Measurements from ENCODE around the gene BCKDHB.

GRCh38 chr6:80133020-80133419, 26.5 kb downstream of the BCKDHB start:
- TF ChIP-seq CTCF (IDR thresholded peaks at IDR 0.05) (peak; percentile 74), POLR2AphosphoS5 (IDR thresholded peaks at IDR 0.05; ENCODE audit: low read depth, low read length) (peak; percentile 12; the same call in 1 of the 2 replicates), EZH2phosphoT487 (IDR thresholded peaks at IDR 0.05; ENCODE audit: borderline replicate concordance, low read depth) (no peak), RFX5 (IDR thresholded peaks at IDR 0.05; ENCODE audit: low read length) (no peak), MAX (IDR thresholded peaks at IDR 0.05; ENCODE audit: low read depth) (no peak), FOXM1 (IDR thresholded peaks at IDR 0.05; ENCODE audit: low read depth) (no peak), NFIC (IDR thresholded peaks at IDR 0.05; ENCODE audit: borderline replicate concordance) (peak; percentile 99), REST (IDR thresholded peaks at IDR 0.05; ENCODE audit: low read depth, low read length) (no peak), YY1 (IDR thresholded peaks at IDR 0.05; ENCODE audit: low read depth) (no peak), GABPA (IDR thresholded peaks at IDR 0.05; ENCODE audit: low read depth) (no peak), MXI1 (IDR thresholded peaks at IDR 0.05; ENCODE audit: low read depth, low read length) (no peak), RCOR1 (IDR thresholded peaks at IDR 0.05; ENCODE audit: low read length) (no peak), MEF2A (IDR thresholded peaks at IDR 0.05; ENCODE audit: borderline replicate concordance, low read depth) (no peak)
- TF ChIP-seq, protein P1, sequence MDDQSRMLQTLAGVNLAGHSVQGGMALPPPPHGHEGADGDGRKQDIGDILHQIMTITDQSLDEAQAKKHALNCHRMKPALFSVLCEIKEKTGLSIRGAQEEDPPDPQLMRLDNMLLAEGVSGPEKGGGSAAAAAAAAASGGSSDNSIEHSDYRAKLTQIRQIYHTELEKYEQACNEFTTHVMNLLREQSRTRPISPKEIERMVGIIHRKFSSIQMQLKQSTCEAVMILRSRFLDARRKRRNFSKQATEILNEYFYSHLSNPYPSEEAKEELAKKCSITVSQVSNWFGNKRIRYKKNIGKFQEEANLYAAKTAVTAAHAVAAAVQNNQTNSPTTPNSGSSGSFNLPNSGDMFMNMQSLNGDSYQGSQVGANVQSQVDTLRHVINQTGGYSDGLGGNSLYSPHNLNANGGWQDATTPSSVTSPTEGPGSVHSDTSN (IDR thresholded peaks at IDR 0.05) = no peak

Measured in SK-N-SH (cell line).